ENCODE results near the gene MTA3.

DNA sequence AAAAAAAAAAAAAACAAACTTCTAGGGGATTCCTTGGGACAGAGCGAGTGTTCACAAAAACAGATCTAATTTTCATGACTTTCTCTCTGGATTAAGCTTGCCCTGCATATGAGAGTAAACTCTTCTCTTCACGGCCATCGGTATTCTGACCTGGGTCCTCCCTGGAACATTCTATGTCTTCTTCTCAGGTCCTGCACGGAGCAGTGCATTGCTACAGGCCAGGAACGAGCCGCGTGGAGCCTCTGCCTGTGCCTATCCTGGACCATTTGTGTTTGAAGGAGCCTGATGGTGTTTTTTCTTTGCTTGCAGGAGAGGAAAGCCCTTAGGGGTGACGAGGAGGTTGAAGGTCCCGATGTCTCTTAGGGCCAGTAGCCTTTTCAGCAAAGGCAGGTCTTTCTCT lies 197.3 kb downstream of the MTA3 start:
- TF ChIP-seq, protein P1, sequence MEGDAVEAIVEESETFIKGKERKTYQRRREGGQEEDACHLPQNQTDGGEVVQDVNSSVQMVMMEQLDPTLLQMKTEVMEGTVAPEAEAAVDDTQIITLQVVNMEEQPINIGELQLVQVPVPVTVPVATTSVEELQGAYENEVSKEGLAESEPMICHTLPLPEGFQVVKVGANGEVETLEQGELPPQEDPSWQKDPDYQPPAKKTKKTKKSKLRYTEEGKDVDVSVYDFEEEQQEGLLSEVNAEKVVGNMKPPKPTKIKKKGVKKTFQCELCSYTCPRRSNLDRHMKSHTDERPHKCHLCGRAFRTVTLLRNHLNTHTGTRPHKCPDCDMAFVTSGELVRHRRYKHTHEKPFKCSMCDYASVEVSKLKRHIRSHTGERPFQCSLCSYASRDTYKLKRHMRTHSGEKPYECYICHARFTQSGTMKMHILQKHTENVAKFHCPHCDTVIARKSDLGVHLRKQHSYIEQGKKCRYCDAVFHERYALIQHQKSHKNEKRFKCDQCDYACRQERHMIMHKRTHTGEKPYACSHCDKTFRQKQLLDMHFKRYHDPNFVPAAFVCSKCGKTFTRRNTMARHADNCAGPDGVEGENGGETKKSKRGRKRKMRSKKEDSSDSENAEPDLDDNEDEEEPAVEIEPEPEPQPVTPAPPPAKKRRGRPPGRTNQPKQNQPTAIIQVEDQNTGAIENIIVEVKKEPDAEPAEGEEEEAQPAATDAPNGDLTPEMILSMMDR (IDR thresholded peaks at IDR 0.05 in 4 of 5, conservative IDR thresholded peaks at IDR 0.05 in 1 of 5) = no peak
- TF ChIP-seq POLR2A (IDR thresholded peaks at IDR 0.05) = no peak
